ENCODE data around the gene PPP1R18. TPM values are rescaled to one million over a fixed set of nuclear protein-coding genes. Genes with fewer than 3 reads are reported as not detected.

Gene PPP1R18
- total and polyA plus RNA-seq, 9 of the 15 experiments (the other 6 are each of a cell fraction or from before 2014, with no cell fraction given) = 12.0 to 99.2 (median 42.6) TPM

DNA sequence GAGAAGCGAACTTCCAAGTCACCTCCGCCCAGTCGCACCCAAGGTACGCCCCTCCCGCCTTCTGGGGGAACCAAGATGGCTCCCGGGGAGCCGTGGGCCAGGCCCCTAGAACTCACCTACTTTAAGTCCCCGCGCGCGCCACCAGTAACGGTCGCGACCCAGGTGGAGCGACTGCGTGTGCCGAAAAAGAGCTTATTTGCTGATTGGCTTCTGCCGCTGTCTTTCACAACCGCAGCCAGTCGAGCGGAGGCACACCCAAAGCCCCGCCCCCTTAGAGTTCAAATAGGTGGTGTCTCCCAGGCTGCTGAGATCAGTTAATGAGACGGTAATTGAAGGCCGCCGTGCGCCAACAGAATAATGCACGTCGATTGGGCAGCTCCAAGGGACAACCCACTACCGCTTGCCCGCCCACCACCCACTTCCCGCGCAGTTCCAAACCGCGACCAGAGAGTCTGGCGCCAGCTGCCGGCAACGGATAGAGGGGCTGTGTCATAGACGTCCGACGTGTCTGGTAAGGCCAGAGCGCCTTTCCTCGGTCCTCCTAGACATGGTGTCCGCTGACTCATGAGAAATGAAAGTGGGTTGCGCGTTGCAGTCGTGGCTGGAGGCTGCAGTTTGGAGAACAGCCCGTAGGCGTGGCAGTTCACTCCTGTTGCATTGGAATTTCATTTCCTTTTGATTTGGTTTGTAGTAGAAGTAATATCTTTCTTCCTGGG, 30.8 kb upstream of the PPP1R18 start, which contains the start of gene MDC1 (continued):
- TF ChIP-seq ZBTB40 (IDR thresholded peaks at IDR 0.05) = no peak
- no peak for TF ChIP-seq ZBTB40 (CRISPR knock-in tag; IDR thresholded peaks at IDR 0.05)
- TF ChIP-seq SRSF1 (IDR thresholded peaks at IDR 0.05; ENCODE audit: low read depth, low read length) = no peak
- no peak for TF ChIP-seq SRSF9 (IDR thresholded peaks at IDR 0.05; ENCODE audit: borderline replicate concordance, low read depth, low read length)
- TF ChIP-seq, protein P1, sequence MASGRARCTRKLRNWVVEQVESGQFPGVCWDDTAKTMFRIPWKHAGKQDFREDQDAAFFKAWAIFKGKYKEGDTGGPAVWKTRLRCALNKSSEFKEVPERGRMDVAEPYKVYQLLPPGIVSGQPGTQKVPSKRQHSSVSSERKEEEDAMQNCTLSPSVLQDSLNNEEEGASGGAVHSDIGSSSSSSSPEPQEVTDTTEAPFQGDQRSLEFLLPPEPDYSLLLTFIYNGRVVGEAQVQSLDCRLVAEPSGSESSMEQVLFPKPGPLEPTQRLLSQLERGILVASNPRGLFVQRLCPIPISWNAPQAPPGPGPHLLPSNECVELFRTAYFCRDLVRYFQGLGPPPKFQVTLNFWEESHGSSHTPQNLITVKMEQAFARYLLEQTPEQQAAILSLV (tag; IDR thresholded peaks at IDR 0.05) = no peak
- TF ChIP-seq LARP7 (IDR thresholded peaks at IDR 0.05) = no peak
- peak; percentile 94 for TF ChIP-seq EGR1 (conservative IDR thresholded peaks at IDR 0.05)
- TF ChIP-seq HMG20B (CRISPR knock-in tag; IDR thresholded peaks at IDR 0.05) = no peak
- peak; percentile 98 for TF ChIP-seq MAFK (IDR thresholded peaks at IDR 0.05; ENCODE audit: low read length)
- no peak for TF ChIP-seq ARHGAP35 (IDR thresholded peaks at IDR 0.05; ENCODE audit: partially characterized antibody)
- no peak for TF ChIP-seq DNMT1 (IDR thresholded peaks at IDR 0.05)
- TF ChIP-seq ZKSCAN8 (CRISPR knock-in tag; IDR thresholded peaks at IDR 0.05) = no peak
- peak; percentile 95 for TF ChIP-seq JUND (IDR thresholded peaks at IDR 0.05; ENCODE audit: borderline replicate concordance, low read depth, low read length)
- TF ChIP-seq JUND (tag; IDR thresholded peaks at IDR 0.05; ENCODE audit: borderline replicate concordance, low read depth, low read length) = peak; percentile 67; the same call in 1 of the 3 replicates
- TF ChIP-seq ILF3 (IDR thresholded peaks at IDR 0.05; ENCODE audit: borderline replicate concordance) = no peak
- TF ChIP-seq JUN (IDR thresholded peaks at IDR 0.05; ENCODE audit: borderline replicate concordance, low read depth, low read length) = peak; percentile 85
- TF ChIP-seq JUN (CRISPR knock-in tag; IDR thresholded peaks at IDR 0.05; ENCODE audit: borderline replicate concordance) = peak; percentile 93; the same call in 1 of the 2 replicates
- TF ChIP-seq GTF2F1 (IDR thresholded peaks at IDR 0.05; ENCODE audit: low read depth, low read length) = peak; percentile 87; the same call in 1 of the 2 replicates
- TF ChIP-seq NR2C2 (CRISPR knock-in tag; IDR thresholded peaks at IDR 0.05) = peak; percentile 84
- peak; percentile 97 for TF ChIP-seq NR2C2 (tag; IDR thresholded peaks at IDR 0.05)
